ENCODE measurements around the gene ASXL2. TPM values are rescaled to one million over a fixed set of nuclear protein-coding genes. Genes with fewer than 3 reads are reported as not detected.
"Not testable (repeated sequence)": the region's sequence is repeated elsewhere in the genome, so short reads cannot be mapped to it uniquely, and the experiment has no call there.

Gene ASXL2
- total RNA-seq, 1 experiment from 2014 or later: 35.7 TPM

- H3K4me3 Mint-ChIP-seq (ENCODE audit: unreplicated experiment); H3K36me3 ChIP-seq (ENCODE audit: control insufficient read depth, insufficient read depth, low read length); intact Hi-C loops (cut with micrococcal nuclease; ENCODE audit: unreplicated experiment); H3K27me3 ChIP-seq (replicated peaks; ENCODE audit: control insufficient read depth, insufficient read depth, low read length); BruUV-seq (replicated peaks); H3K4me1 ChIP-seq; H3K27me3 Mint-ChIP-seq (ENCODE audit: insufficient read depth, unreplicated experiment); H3K9me3 ChIP-seq; H3K4me3 ChIP-seq (ENCODE audit: low read depth, low read length); H3K4me1 Mint-ChIP-seq (ENCODE audit: low read depth, unreplicated experiment); H3K36me3 Mint-ChIP-seq (ENCODE audit: insufficient read depth, unreplicated experiment); H3K9me3 Mint-ChIP-seq (ENCODE audit: unreplicated experiment); CTCF ChIA-PET; POLR2A ChIA-PET; DNase-seq; H3K27ac Mint-ChIP-seq (ENCODE audit: unreplicated experiment): not testable (repeated sequence)
Measured at GRCh38 chr2:25915411-25915810, 37.1 kb upstream of the ASXL2 start.

GRCh38 chr2:25913696-25913973 lies 35.3 kb upstream of the ASXL2 start:
- BruUV-seq (replicated peaks); DNase-seq; H3K4me1 ChIP-seq; H3K4me3 Mint-ChIP-seq (ENCODE audit: unreplicated experiment); H3K27me3 ChIP-seq (replicated peaks; ENCODE audit: control insufficient read depth, insufficient read depth, low read length); H3K9me3 Mint-ChIP-seq (ENCODE audit: unreplicated experiment); H3K4me3 ChIP-seq (ENCODE audit: low read depth, low read length); H3K36me3 Mint-ChIP-seq (ENCODE audit: insufficient read depth, unreplicated experiment); intact Hi-C loops (cut with micrococcal nuclease; ENCODE audit: unreplicated experiment); H3K36me3 ChIP-seq (ENCODE audit: control insufficient read depth, insufficient read depth, low read length); H3K9me3 ChIP-seq; H3K4me1 Mint-ChIP-seq (ENCODE audit: low read depth, unreplicated experiment); H3K27me3 Mint-ChIP-seq (ENCODE audit: insufficient read depth, unreplicated experiment); POLR2A ChIA-PET; H3K27ac Mint-ChIP-seq (ENCODE audit: unreplicated experiment): not testable (repeated sequence)
- CTCF ChIA-PET: interaction anchor here (0.6 kb wide), 1 partner anchor 35 kb away, joined by 3 read pairs; no protein-coding TSS in a partner anchor

- H3K27ac Mint-ChIP-seq (ENCODE audit: unreplicated experiment): no peak overlapping the region
- TF ChIP-seq CTCF (IDR thresholded peaks at IDR 0.05; ENCODE audit: insufficient read depth in 1 of 2, low read depth in 1 of 2, low read length in 1 of 2, severe bottlenecking in 1 of 2, unreplicated experiment in 1 of 2): no peak
- CTCF ChIA-PET: interaction anchor here (0.6 kb wide), 1 partner anchor 34 kb away, joined by 3 read pairs; no protein-coding TSS in a partner anchor
- POLR2A ChIA-PET: interaction anchor here (0.5 kb wide), 1 partner anchor 31 kb away, joined by 3 read pairs; no protein-coding TSS in a partner anchor
- DNase-seq: no peak
- H3K9me3 Mint-ChIP-seq (ENCODE audit: unreplicated experiment): no peaks in the 10 kb centered on the region
- no peak overlapping the region for H3K4me3 Mint-ChIP-seq (ENCODE audit: unreplicated experiment)
- no TSS peak for BruUV-seq (replicated peaks)
- H3K4me1 Mint-ChIP-seq (ENCODE audit: low read depth, unreplicated experiment): peaks cover 7% of the 10 kb centered on the region
- no peaks in the 10 kb centered on the region for H3K4me1 ChIP-seq
- intact Hi-C loops (cut with micrococcal nuclease; ENCODE audit: unreplicated experiment): no loop called here
- no peak overlapping the region for H3K4me3 ChIP-seq (ENCODE audit: low read depth, low read length)
- no peaks in the 10 kb centered on the region for H3K27me3 ChIP-seq (replicated peaks; ENCODE audit: control insufficient read depth, insufficient read depth, low read length)
- no peaks in the 10 kb centered on the region for H3K9me3 ChIP-seq
- H3K36me3 Mint-ChIP-seq (ENCODE audit: insufficient read depth, unreplicated experiment): no peaks in the 10 kb centered on the region
- H3K27me3 Mint-ChIP-seq (ENCODE audit: insufficient read depth, unreplicated experiment): no peaks in the 10 kb centered on the region
- no peaks in the 10 kb centered on the region for H3K36me3 ChIP-seq (ENCODE audit: control insufficient read depth, insufficient read depth, low read length)
Measured at GRCh38 chr2:25912851-25913695, 34.8 kb upstream of the ASXL2 start.

- H3K27me3 Mint-ChIP-seq (ENCODE audit: insufficient read depth, unreplicated experiment); DNase-seq; BruUV-seq (replicated peaks); H3K9me3 Mint-ChIP-seq (ENCODE audit: unreplicated experiment); H3K4me3 ChIP-seq (ENCODE audit: low read depth, low read length); intact Hi-C loops (cut with micrococcal nuclease; ENCODE audit: unreplicated experiment); CTCF ChIA-PET; H3K36me3 ChIP-seq (ENCODE audit: control insufficient read depth, insufficient read depth, low read length); H3K4me1 ChIP-seq; H3K36me3 Mint-ChIP-seq (ENCODE audit: insufficient read depth, unreplicated experiment); H3K27me3 ChIP-seq (replicated peaks; ENCODE audit: control insufficient read depth, insufficient read depth, low read length); H3K4me1 Mint-ChIP-seq (ENCODE audit: low read depth, unreplicated experiment); H3K4me3 Mint-ChIP-seq (ENCODE audit: unreplicated experiment); H3K27ac Mint-ChIP-seq (ENCODE audit: unreplicated experiment); H3K9me3 ChIP-seq: not testable (repeated sequence)
- POLR2A ChIA-PET: interaction anchor here (0.6 kb wide), 1 partner anchor 55 kb away, joined by 3 read pairs; no protein-coding TSS in a partner anchor
Measured at GRCh38 chr2:25909574-25909973, 31.3 kb upstream of the ASXL2 start.
